Omental fat pad (tissue), 4 donors: ENCODE data around the gene GP9. TPM values are rescaled to one million over a fixed set of nuclear protein-coding genes. Genes with fewer than 3 reads are reported as not detected.

Source experiments
- ATAC-seq: fragments of 150-250 bp; one replicate; pipeline ENCODE4 v1.9.1; 2016; ENCODE audit warnings: mild to moderate bottlenecking, moderate library complexity; ENCODE audit not compliant: low FRiP score
- DNase-seq: peaks from one replicate; pipeline ENCODE4 v3.0.0-alpha.2; 2019; ENCODE audit warnings: low spot score
- CTCF ChIP-seq, 3 donors: fragments of 450-650 bp; IDR thresholded peaks; one replicate each; pipeline ENCODE4 v1.5.1; 2016 to 2017; ENCODE audit warnings: antibody characterized with exemption in 3 of 3, mild to moderate bottlenecking in 3 of 3, moderate library complexity in 2 of 3
- total RNA-seq, 4 donors: library from RNA; depleted of rRNA; stranded (reverse); fragments of >200 nt; gene quantifications; one replicate each; pipeline ENCODE4 v1.1.0, GENCODE V29; 2016

GP9 gene
- total RNA-seq, 4 donors from 2014 or later, result not detected

GRCh38 chr3:129034642-129035041 lies 25.9 kb upstream of the GP9 start:
- ATAC-seq (no peak), DNase-seq (no peak)
- no peak for TF ChIP-seq CTCF (IDR thresholded peaks at IDR 0.05)

DNA sequence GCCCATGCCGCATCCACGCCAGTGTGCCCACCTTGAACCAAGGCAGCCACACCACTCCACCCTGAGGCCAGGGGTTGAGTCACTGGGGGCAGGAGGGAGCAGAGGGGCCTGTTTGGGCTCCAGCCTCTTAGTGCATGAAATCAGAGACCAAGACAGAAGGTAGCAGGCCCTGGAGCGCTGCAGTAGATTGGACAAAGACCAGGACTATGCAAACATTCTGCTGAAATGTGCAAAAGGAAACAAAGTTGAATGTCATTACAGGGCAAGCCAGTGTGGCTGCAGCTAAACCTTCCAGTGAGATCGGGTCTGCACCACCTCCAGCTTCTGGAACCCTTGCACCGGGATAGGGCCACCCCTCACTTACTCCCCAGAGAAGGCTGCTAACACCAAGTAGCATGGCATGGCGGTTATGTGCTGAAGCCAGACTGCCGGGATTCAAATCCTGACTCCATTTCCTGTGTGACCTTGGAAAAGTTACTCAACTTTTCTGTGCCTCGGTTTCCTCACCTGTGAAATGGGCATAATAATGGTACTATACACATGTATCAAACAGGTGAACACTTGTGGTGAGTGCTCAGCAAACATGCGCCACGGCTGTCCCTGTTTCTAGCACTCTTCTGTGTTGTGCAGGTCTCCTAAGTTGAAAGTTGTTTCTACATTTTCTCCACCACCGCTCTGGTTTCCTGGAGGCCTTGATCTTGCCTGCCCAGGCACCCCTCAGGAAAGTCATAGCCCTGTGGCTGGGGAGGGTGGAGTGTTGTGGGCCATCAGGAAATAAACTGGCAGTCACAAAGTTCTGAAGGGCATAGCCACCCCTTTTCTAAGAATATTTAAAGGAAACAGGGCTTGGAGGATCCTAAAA lies 25.0 kb upstream of the GP9 start:
- no peak for TF ChIP-seq CTCF (IDR thresholded peaks at IDR 0.05)
- DNase-seq (no peak), ATAC-seq (no peak)

DNA sequence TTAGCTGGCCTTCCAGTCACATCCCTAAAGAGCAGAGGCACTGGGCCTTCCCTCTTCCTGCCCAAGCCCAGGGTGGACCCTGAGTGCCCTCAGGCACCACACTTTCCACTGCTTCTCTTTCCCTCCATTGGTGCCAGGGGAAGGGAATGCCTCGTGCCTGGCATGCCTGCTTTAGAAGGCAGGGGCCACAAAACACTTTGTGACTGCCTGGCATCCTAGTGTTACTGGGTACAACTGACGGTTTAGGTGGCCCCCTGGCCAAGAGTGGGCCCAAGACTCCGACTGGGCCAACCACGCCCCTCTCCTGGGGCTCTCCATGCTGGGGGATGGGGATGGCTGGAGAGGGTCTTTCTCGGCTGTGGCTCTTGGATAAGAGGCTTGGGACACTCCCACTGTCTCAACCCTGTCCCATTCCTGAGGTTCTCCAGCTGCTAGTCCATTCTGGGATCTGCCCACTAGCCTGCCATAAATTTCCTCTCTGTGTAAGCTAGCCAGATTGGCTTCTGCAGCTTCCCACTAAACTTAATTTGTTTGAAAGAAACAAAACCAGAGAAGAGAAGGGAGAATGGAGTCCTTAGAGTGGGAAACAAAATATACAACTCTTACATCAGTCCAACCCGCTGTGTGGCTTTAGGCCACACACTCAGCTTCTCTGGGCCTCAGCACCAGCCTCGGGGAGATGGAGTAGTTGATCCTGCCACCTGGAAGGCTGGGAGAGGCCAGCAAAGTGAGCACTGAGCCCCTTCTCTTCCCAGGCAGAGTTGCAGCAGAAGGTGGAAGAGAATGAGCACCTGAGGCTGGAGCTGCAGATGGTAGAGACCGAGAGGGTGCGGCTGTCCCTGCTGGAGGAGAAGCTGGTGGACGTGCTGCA lies 24.1 kb upstream of the GP9 start:
- ATAC-seq, result no peak

GRCh38 chr3:129037093-129037419 lies 23.5 kb upstream of the GP9 start:
- DNase-seq (no peak), ATAC-seq (no peak)
- TF ChIP-seq CTCF (IDR thresholded peaks at IDR 0.05), result no peak

More for the DNA sequence above, 24.1 kb upstream of the GP9 start:
- no peak for DNase-seq
- TF ChIP-seq CTCF (IDR thresholded peaks at IDR 0.05), result no peak

DNA sequence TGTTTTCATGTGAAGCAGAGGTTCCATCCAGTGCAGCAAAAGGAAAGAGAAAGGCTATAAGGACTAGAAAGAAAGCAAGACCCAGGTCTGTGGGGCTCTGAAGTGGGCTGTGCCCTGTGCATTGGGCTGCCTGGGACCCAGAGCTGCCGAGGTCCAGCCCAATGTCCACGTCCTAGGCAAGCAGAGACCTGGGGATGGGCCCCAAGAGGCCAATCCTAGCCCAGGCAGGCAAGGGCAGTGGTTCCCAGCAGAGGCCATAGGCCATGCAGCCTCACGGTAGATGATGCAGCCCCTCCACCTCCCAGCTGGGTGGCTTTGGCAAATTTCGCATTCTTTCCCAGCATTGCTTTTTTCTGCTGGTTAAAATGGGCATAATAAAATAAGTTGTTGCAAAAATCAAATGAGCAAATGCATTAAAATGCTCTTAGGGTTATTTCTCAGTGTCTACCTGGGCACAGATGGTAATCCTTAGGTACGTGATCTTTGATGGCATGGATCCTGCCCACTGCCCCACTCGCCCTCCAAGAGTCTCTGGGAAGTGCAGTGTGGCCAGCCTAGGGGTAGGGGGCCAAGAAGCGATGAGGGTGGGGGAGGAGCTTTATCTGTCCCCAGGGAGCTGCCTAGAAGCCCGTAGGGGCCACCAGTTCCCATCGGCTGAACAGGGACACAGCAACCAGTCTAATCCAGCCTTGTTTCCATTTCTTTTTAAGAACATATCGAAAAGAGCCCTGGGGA lies 22.3 kb upstream of the GP9 start:
- ATAC-seq (no peak), DNase-seq (no peak)
- TF ChIP-seq CTCF (IDR thresholded peaks at IDR 0.05), result no peak

DNA sequence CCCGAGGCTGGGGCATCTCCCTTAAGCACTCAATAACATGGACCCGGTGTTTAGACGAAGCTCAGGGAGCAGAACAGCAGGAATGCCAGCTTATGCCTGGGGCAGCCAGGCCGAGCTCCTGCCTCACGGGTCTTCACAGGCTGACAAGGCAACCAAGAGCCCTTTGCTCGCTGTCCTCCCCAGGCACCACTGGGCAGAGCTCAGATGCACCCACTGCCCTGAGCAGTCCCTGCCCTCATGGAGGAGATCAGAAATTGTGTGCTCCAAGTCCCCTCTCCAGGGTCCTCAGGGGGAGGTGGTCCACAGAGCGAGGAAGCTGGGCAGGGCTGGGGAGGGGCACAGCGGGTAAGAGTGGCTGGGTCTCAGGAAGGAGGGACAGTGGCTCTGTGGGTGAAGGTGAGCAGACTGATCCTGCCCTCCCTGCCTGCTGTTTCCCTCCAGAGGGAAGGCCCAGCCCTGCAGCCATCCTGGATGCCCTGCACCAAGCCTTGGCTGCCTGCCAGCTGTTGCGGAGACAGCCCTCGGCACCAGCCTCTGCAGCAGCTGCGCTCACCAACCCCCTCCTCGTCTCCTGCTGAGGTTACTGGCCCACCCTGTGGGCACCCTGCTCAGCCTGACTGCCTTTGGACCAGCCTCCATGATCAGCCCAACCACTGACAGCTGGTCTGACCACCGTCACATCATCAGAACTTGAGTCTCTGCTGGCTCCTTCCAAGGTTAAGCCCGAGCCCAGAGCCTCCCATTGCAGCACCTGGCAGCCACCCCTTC lies 21.1 kb upstream of the GP9 start:
- no peak for DNase-seq
- no peak for TF ChIP-seq CTCF (IDR thresholded peaks at IDR 0.05)
- no peak for ATAC-seq
